Spinal cord (tissue), 10 donors: Measurements from ENCODE around the gene SPAG16. TPM values are rescaled to one million over a fixed set of nuclear protein-coding genes. Genes with fewer than 3 reads are reported as not detected.

Experiments used
- DNase-seq, 6 donors: peaks; one replicate each; pipeline versions ENCODE4 v3.0.0 to v3.0.0-alpha.2; 2013 to 2015; ENCODE audit warnings: low spot score in 6 of 6, low read depth in 4 of 6
- H3K27ac ChIP-seq: one replicate; pipeline ENCODE4 v1.5.1; 2013; ENCODE audit warnings: low read depth, low read length, control low read depth
- H3K27me3 ChIP-seq: one replicate; pipeline ENCODE4 v1.6.1; 2013; ENCODE audit warnings: low read length; ENCODE audit not compliant: control insufficient read depth, insufficient read depth
- H3K36me3 ChIP-seq: one replicate; pipeline ENCODE4 v1.6.1; 2013; ENCODE audit warnings: low read length; ENCODE audit not compliant: control insufficient read depth, insufficient read depth
- H3K4me1 ChIP-seq: one replicate; pipeline ENCODE4 v1.6.1; 2013; ENCODE audit warnings: low read length; ENCODE audit not compliant: control insufficient read depth, insufficient read depth
- H3K4me3 ChIP-seq: one replicate; pipeline ENCODE4 v1.5.1; 2013; ENCODE audit warnings: low read depth, low read length, control low read depth
- H3K9me3 ChIP-seq: one replicate; pipeline ENCODE4 v1.6.1; 2013; ENCODE audit warnings: low read length; ENCODE audit not compliant: control insufficient read depth, insufficient read depth
- WGBS: methylation state at CpG from one replicate; pipeline ENCODE4 v1.1.5; 2013; ENCODE audit warnings: missing lambda C conversion rate; ENCODE audit not compliant: insufficient coverage; 5-methylcytosine and 5-hydroxymethylcytosine counted together
- polyA plus RNA-seq, 2 donors: library from polyadenylated mRNA; unstranded; fragments of 120-200 nt; gene quantifications; one replicate each; pipeline ENCODE4 v1.2.1, GENCODE V29; 2013; ENCODE audit not compliant: insufficient read length in 2 of 2
- total RNA-seq, 2 donors: library from RNA; depleted of rRNA in 1 of 2; stranded (reverse); fragments of 120-200 nt in 1 of 2; fragments of >200 nt in 1 of 2; gene quantifications; one replicate each; pipeline versions ENCODE4 v1.2.3 to v1.2.4, GENCODE V29; 2013 to 2014
- donor health status: healthy.

SPAG16 gene
- total and polyA plus RNA-seq, 4 donors: 47.4 to 86.2 (median 74.2) TPM

DNA sequence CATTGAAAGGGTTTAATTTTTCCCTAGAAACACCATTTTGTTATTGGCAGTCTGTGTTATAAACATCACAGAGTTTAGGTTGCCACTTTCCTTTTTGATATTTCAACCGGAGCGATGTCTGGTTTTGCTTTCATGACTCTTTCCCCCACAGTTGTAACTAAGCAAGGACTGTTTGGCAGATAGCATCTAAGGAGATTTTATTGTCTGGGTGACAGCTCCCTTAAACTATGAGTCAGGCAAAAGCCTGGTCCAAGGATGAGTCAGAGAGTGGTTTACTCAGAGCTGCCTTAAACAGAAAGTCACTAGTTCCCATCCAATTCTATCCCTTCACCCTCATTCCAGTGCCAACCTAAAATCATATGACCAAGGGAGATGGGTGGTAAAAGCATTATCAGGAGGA lies 785.0 kb downstream of the SPAG16 start:
- WGBS: no CpG with 5 or more reads among the region's 2 CpGs
- Histone ChIP-seq H3K4me1 (no peaks in the 10 kb centered on the region), H3K27ac (no peak overlapping the region), H3K36me3 (no peaks in the 10 kb centered on the region), H3K4me3 (peak overlapping the region; percentile 4), H3K27me3 (no peaks in the 10 kb centered on the region), H3K9me3 (no peaks in the 10 kb centered on the region)
- peak in 4 of 6 donors; percentile 9 to 55 (median 32) for DNase-seq

DNA sequence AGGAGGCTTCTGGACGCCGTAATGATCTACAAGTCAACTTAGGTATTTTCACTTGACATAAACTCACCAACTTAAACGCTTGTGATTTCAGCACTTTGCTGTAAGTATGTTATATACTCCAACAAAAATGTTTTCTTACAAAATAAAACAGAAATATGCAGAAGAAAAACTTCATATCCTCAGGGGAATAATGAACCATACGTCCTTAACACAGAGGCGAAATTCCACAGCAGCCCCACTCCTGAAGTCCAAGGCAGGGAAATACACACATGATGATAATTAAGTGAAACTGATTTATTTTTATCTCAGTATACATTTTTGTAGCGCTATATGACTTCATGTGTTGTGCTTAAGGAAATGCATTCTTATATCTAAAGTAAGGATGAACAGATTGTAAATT lies 791.2 kb downstream of the SPAG16 start:
- no CpG with 5 or more reads among the region's 6 CpGs for WGBS
- no peaks in the 10 kb centered on the region for H3K9me3 ChIP-seq
- H3K27me3 ChIP-seq: no peaks in the 10 kb centered on the region
- H3K27ac ChIP-seq: no peak overlapping the region
- no peaks in the 10 kb centered on the region for H3K4me1 ChIP-seq
- no peak for DNase-seq
- no peak overlapping the region for H3K4me3 ChIP-seq
- no peaks in the 10 kb centered on the region for H3K36me3 ChIP-seq

- 82% methylated on average over 1 of the region's 1 CpG for WGBS
- Histone ChIP-seq H3K9me3 (no peaks in the 10 kb centered on the region), H3K27ac (no peak overlapping the region), H3K4me1 (no peaks in the 10 kb centered on the region), H3K27me3 (no peaks in the 10 kb centered on the region), H3K36me3 (no peaks in the 10 kb centered on the region), H3K4me3 (no peak overlapping the region)
- no peak for DNase-seq
Measured at GRCh38 chr2:214076527-214076926, 792.3 kb downstream of the SPAG16 start.

- no peaks in the 10 kb centered on the region for H3K27me3 ChIP-seq
- DNase-seq: peak in 1 of 6 donors; percentile 23
- H3K4me3 ChIP-seq: no peak overlapping the region
- no peak overlapping the region for H3K27ac ChIP-seq
- no peaks in the 10 kb centered on the region for H3K9me3 ChIP-seq
- no peaks in the 10 kb centered on the region for H3K36me3 ChIP-seq
- no peaks in the 10 kb centered on the region for H3K4me1 ChIP-seq
- WGBS: no CpG with 5 or more reads among the region's 1 CpG
Measured at GRCh38 chr2:214077727-214078126, 793.5 kb downstream of the SPAG16 start.

- no CpG with 5 or more reads among the region's 2 CpGs for WGBS
- no peak for DNase-seq
- no peaks in the 10 kb centered on the region for H3K36me3 ChIP-seq
- no peaks in the 10 kb centered on the region for H3K9me3 ChIP-seq
- H3K4me1 ChIP-seq: no peaks in the 10 kb centered on the region
- no peak overlapping the region for H3K27ac ChIP-seq
- H3K27me3 ChIP-seq: no peaks in the 10 kb centered on the region
- H3K4me3 ChIP-seq: no peak overlapping the region
Measured at GRCh38 chr2:214079032-214079431, 794.8 kb downstream of the SPAG16 start.

DNA sequence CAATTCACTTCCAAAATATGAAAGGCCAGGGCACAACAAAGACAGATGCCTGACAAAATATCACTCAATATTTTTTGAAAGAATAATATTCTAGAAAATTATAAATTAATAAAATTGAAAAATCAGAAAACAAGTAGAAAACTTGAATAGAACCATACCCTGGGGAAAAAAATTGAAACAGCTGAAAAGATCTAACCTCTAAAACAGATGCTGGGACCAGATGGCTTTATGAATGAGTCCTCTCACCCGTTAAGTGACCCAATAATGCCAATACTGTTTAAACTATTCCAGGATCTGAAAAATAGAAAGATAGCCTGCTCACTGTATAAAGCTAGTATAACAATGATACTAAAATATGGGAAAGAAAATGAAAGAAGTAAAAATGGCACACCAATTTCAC lies 804.3 kb downstream of the SPAG16 start:
- no peaks in the 10 kb centered on the region for H3K9me3 ChIP-seq
- no peaks in the 10 kb centered on the region for H3K36me3 ChIP-seq
- no peak overlapping the region for H3K27ac ChIP-seq
- no peaks in the 10 kb centered on the region for H3K27me3 ChIP-seq
- no CpG with 5 or more reads among the region's 1 CpG for WGBS
- no peaks in the 10 kb centered on the region for H3K4me1 ChIP-seq
- peak in 1 of 6 donors; percentile 37 for DNase-seq
- no peak overlapping the region for H3K4me3 ChIP-seq

- no peak overlapping the region for H3K27ac ChIP-seq
- H3K9me3 ChIP-seq: no peaks in the 10 kb centered on the region
- H3K27me3 ChIP-seq: no peaks in the 10 kb centered on the region
- WGBS: 60% methylated on average over 1 of the region's 4 CpGs
- peak in 1 of 6 donors; percentile 79 for DNase-seq
- no peak overlapping the region for H3K4me3 ChIP-seq
- H3K4me1 ChIP-seq: no peaks in the 10 kb centered on the region
- no peaks in the 10 kb centered on the region for H3K36me3 ChIP-seq
Measured at GRCh38 chr2:214096208-214096715, 812.0 kb downstream of the SPAG16 start.

DNA sequence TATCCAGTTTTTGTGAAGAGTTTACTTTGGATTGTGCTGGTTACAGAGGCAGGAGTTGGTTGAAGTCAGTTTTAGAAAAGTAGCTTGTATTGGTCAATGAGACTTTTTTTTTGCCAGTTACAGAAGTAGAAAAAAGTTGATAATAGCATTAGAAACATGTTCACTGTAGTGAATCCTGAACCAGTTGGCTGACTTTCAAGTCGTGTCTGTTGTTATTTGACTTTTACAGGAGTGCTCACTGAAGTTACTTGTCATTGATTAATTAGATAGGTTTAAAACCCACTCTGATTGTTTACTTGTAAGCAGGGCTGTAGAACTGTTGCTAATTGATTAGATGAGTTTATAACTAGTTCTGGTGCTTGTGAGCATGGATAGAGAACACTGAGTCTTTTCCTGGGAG lies 814.5 kb downstream of the SPAG16 start:
- Histone ChIP-seq H3K4me3 (no peak overlapping the region), H3K9me3 (no peaks in the 10 kb centered on the region), H3K4me1 (no peaks in the 10 kb centered on the region), H3K27ac (no peak overlapping the region), H3K27me3 (no peaks in the 10 kb centered on the region), H3K36me3 (no peaks in the 10 kb centered on the region)
- no peak for DNase-seq
- 0% methylated on average over 1 of the region's 1 CpG for WGBS

DNA sequence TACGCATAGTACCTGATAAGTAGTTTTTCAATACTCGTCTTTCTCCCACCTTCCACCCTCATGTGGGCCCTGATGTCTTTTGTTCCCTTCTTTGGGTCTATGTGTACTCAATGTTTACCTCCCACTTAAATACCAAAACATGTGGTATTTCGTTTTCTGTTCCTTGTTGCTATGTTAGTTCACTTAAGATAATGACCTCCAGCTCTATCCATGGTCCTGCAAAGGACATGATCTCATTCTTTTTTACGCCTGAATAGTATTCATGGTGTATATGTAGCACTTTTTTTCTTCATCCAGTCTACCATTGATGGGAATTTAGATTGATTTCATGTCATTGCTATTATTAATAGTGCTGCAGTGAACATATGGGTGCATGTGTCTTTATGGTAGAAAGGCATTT lies 816.2 kb downstream of the SPAG16 start:
- H3K4me1 ChIP-seq: no peaks in the 10 kb centered on the region
- WGBS: no CpG with 5 or more reads among the region's 4 CpGs

DNA sequence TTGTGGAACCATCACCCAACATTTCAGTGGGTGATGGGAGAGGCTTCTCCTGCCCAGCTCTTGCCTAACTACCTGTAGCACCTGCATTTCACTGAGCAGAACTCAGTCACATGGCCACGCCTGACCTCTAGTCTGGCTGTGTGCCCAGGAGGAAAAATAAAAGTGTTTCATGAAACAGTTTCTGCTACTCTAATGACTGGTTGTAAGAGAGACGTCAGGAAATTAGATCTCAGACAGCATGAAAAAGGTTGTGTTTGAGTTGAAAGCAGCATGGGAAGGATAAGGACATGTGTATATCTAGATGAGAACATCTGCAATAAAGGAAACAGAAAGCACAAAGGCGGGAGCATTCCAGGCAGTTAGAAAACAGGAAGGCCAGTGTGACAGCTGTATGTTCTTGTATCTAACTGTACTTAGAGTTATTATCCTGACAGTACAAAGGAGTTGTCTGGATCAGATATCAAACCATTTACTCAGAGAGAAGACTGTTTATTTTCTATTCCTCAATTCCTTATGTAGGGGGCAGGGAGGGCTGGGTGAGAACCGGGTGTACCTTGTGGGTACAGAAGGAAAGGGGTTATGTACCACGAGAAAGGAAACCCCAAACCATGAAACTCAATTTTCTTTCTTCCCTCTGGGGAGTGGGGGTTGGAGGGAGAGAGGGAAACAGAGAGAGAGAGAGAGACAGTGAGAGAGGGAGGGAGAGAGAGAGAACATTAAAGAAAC lies 819.2 kb downstream of the SPAG16 start:
- WGBS: 27% methylated on average over 1 of the region's 5 CpGs
- H3K4me3 ChIP-seq: no peak overlapping the region
- H3K27me3 ChIP-seq: no peaks in the 10 kb centered on the region
- no peak overlapping the region for H3K27ac ChIP-seq
- no peaks in the 10 kb centered on the region for H3K9me3 ChIP-seq
- no peaks in the 10 kb centered on the region for H3K36me3 ChIP-seq
- DNase-seq: peak in 2 of 6 donors; percentile 11 to 29
- H3K4me1 ChIP-seq: no peaks in the 10 kb centered on the region

More for the DNA sequence above, 816.2 kb downstream of the SPAG16 start:
- no peaks in the 10 kb centered on the region for H3K9me3 ChIP-seq
- no peaks in the 10 kb centered on the region for H3K36me3 ChIP-seq
- no peak overlapping the region for H3K4me3 ChIP-seq
- no peak overlapping the region for H3K27ac ChIP-seq
- no peaks in the 10 kb centered on the region for H3K27me3 ChIP-seq
- no peak for DNase-seq
